Measurements from ENCODE around the gene BMP2K. TPM values are rescaled to one million over a fixed set of nuclear protein-coding genes. Genes with fewer than 3 reads are reported as not detected.

Gene BMP2K
- total and polyA plus RNA-seq, 8 donors, result 4.8 to 27.3 (median 6.0) TPM

DNA sequence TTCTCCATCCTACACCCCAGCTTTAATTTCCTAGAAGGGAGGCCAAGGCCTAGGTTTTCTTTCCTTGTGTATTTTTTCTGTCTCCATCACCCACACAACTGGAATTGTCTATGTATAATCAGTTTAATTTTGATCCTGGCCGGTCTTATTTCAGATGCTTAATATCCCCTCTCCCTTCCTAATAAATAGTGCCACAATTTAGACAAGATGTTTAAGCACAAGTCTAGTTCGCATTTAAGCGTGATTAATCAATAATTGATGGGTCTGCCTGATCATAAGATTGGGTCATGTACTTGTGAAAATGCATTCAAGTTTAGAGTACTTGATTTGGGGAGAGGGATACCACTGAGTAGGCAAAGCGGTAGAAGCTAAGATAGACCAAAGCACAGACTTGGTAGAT lies 2.4 kb downstream of the BMP2K start:
- no peak overlapping the region for H3K27ac ChIP-seq
- H3K4me3 ChIP-seq, result peak overlapping the region in 1 of 4 donors; percentile 73
- intact Hi-C loops (cut with DNase I), result no loop called here
- 84 to 92% methylated on average over 4 of the region's 4 CpGs for WGBS, 2 donors
- H3K9me3 ChIP-seq, result no peaks in the 10 kb centered on the region
- ATAC-seq (no peak), DNase-seq (no peak), FAIRE-seq (no peak)
- peaks cover 0 to 12% (median 12%) of the 10 kb centered on the region in 3 donors for H3K4me1 ChIP-seq
- TF ChIP-seq CTCF (IDR thresholded peaks at IDR 0.05), result no peak
- H3K27me3 ChIP-seq, result no peaks in the 10 kb centered on the region
- H3K36me3 ChIP-seq, result no peaks in the 10 kb centered on the region

- Histone ChIP-seq H3K27ac (no peak overlapping the region), H3K36me3 (no peaks in the 10 kb centered on the region), H3K9me3 (no peaks in the 10 kb centered on the region), H3K4me1 (peaks cover 0 to 12% (median 12%) of the 10 kb centered on the region in 3 donors), H3K27me3 (no peaks in the 10 kb centered on the region), H3K4me3 (no peak overlapping the region)
- intact Hi-C loops (cut with DNase I), result no loop called here
- ATAC-seq, result no peak
- WGBS, 2 donors, result 82 to 83% methylated on average over 2 of the region's 2 CpGs
- peak in 1 of 4 donors; percentile 4 for TF ChIP-seq CTCF (IDR thresholded peaks at IDR 0.05)
- DNase-seq, result no peak
- FAIRE-seq, result no peak
Observed at GRCh38 chr4:78779280-78779679, 3.1 kb downstream of the BMP2K start.

GRCh38 chr4:78780093-78780492 lies 3.9 kb downstream of the BMP2K start:
- Histone ChIP-seq H3K9me3 (no peaks in the 10 kb centered on the region), H3K27me3 (no peaks in the 10 kb centered on the region), H3K27ac (no peak overlapping the region), H3K36me3 (no peaks in the 10 kb centered on the region), H3K4me3 (no peak overlapping the region), H3K4me1 (peaks cover 0 to 12% (median 7%) of the 10 kb centered on the region in 3 donors)
- ATAC-seq (no peak), FAIRE-seq (no peak), DNase-seq (no peak)
- intact Hi-C loops (cut with DNase I), result no loop called here
- 61 to 68% methylated on average over 2 of the region's 2 CpGs for WGBS, 2 donors
- no peak for TF ChIP-seq CTCF (IDR thresholded peaks at IDR 0.05)

DNA sequence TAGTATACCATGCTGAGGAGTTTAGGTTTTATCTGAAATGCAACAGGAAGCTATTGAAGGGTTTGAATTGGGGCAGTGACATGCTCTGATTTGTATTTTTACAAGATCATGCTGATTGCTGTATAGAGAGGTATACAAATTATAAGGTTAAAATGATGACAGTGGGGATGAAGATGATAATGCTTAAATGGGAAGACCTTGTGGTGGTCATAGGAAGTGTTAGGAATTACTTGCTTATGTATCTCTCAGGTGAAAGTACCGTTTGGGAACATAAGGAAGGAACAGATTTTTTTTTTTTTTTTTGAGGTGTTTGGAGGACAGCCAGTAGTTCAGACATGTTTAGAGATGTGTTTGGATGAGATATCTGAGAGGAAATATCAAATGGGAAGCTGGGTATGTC lies 5.0 kb downstream of the BMP2K start:
- no peaks in the 10 kb centered on the region for H3K36me3 ChIP-seq
- peaks cover 0 to 12% (median 7%) of the 10 kb centered on the region in 3 donors for H3K4me1 ChIP-seq
- ATAC-seq (no peak), DNase-seq (no peak), FAIRE-seq (no peak)
- no peaks in the 10 kb centered on the region for H3K9me3 ChIP-seq
- H3K27ac ChIP-seq, result no peak overlapping the region
- WGBS, 2 donors, result 30 to 47% methylated on average over 1 of the region's 1 CpG
- H3K4me3 ChIP-seq, result no peak overlapping the region
- H3K27me3 ChIP-seq, result no peaks in the 10 kb centered on the region
- intact Hi-C loops (cut with DNase I), result no loop called here
- no peak for TF ChIP-seq CTCF (IDR thresholded peaks at IDR 0.05)

- H3K27me3 ChIP-seq, result no peaks in the 10 kb centered on the region
- no peaks in the 10 kb centered on the region for H3K9me3 ChIP-seq
- no peak overlapping the region for H3K4me3 ChIP-seq
- intact Hi-C loops (cut with DNase I), result no loop called here
- no peak overlapping the region for H3K27ac ChIP-seq
- no peak for TF ChIP-seq CTCF (IDR thresholded peaks at IDR 0.05)
- no peaks in the 10 kb centered on the region for H3K36me3 ChIP-seq
- FAIRE-seq, result no peak
- WGBS, 2 donors, result 82% methylated on average over 3 of the region's 3 CpGs
- no peak for DNase-seq
- H3K4me1 ChIP-seq, result peaks cover 0 to 12% (median 7%) of the 10 kb centered on the region in 3 donors
- ATAC-seq, result peak in 3 of 4 donors; percentile 24 to 44 (median 35)
Observed at GRCh38 chr4:78781924-78782323, 5.8 kb downstream of the BMP2K start.
